Subcutaneous adipose tissue (tissue), 4 donors: Measurements from ENCODE around the gene AEBP1. TPM values are rescaled to one million over a fixed set of nuclear protein-coding genes. Genes with fewer than 3 reads are reported as not detected.

Source experiments
- small RNA-seq: library from RNA; depleted of rRNA; stranded (forward); fragments of <200 nt; gene quantifications from one replicate; pipeline ENCODE3, GENCODE V24; 2016
- total RNA-seq, 4 donors: library from RNA; depleted of rRNA; stranded (reverse); fragments of >200 nt; gene quantifications; one replicate each; pipeline ENCODE4 v1.1.0, GENCODE V29; 2016
- TF ChIP-seq, protein P1 (sequence below): fragments of 450-650 bp; IDR thresholded peaks from one replicate; pipeline ENCODE4 v1.5.1; 2016; ENCODE audit warnings: low read depth, mild to moderate bottlenecking, control low read depth, antibody characterized with exemption, moderate library complexity

AEBP1 gene
- total RNA-seq, 4 donors from 2014 or later = 90.2 to 183 (median 162) TPM

DNA sequence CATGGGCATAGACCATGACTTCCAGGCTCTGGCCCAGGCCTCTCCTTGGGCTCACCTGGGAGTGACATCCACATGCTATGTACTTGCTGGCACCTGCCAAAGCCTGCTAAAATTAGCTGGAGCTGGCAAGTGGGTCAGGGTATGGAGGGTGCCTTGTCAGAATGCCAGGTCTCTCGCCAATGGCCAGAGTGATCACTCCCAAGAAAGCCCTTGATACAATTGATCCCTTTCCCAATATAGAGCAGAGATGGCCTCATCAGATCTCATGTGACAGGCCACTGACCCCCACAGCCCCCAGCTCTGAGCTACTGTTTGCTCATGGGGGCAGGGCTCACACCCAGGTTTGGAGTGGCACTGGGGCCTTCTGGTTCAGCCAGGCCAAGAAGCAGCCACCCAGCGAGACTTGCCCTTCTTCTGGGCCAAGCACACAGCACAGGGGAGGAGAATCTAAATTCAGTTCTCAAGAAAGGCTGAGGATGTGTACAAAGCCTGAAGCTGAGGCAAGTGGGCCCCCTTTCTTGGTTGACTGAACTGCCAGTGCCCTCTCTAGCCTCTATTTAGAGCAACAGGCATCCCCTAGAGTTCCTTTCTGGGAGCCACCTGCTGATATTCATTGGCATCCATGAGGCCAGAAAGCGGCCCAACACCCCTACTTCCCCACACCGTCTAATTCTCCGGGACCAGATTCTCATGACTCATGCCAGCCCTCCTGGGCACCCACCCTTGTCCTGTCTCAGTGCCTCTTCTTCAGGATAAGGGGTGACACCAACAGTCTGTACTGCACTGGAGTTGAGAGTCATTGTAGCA, 55.9 kb downstream of the AEBP1 start:
- TF ChIP-seq, protein P1, sequence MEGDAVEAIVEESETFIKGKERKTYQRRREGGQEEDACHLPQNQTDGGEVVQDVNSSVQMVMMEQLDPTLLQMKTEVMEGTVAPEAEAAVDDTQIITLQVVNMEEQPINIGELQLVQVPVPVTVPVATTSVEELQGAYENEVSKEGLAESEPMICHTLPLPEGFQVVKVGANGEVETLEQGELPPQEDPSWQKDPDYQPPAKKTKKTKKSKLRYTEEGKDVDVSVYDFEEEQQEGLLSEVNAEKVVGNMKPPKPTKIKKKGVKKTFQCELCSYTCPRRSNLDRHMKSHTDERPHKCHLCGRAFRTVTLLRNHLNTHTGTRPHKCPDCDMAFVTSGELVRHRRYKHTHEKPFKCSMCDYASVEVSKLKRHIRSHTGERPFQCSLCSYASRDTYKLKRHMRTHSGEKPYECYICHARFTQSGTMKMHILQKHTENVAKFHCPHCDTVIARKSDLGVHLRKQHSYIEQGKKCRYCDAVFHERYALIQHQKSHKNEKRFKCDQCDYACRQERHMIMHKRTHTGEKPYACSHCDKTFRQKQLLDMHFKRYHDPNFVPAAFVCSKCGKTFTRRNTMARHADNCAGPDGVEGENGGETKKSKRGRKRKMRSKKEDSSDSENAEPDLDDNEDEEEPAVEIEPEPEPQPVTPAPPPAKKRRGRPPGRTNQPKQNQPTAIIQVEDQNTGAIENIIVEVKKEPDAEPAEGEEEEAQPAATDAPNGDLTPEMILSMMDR = no peak

DNA sequence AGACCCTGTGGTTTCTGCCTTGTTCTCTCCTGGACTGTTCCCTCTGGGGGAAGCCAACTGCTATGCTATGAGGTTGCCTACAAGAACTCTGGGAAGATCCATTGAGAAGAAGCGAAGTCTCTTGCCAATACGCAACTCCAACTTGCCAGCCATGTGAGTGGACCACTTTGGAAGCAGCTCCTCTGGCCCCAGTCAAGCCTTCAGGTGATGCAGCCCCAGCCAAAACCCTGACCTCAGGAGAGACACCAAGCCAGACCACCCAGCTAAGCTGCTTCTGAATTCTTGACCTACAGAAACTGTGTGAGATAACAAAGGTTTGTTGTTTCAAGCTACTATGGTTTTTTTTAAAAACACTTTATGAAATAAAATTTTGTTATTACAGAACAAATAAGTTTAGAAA, 57.2 kb downstream of the AEBP1 start:
- TF ChIP-seq, protein P1 = no peak

DNA sequence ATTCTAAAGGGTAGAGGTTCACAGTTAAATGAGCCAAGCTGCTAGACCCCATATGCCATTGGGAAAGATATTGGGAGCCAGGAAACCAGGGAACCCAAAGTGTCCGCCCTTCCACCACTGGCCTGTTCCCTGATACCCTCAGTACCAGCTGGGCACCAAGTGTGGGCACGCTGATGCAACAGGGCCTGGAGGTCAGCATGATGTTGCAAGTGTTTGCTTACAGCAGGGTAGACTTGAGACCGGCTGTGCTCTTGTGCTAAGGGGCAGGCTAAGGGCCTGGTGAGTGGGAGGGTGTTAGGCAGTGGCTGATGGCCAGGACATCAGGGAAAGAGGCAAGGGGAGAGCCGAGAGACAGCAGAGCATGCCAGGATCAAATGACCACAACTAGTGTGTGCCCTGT, 58.0 kb downstream of the AEBP1 start:
- TF ChIP-seq, protein P1 = no peak

DNA sequence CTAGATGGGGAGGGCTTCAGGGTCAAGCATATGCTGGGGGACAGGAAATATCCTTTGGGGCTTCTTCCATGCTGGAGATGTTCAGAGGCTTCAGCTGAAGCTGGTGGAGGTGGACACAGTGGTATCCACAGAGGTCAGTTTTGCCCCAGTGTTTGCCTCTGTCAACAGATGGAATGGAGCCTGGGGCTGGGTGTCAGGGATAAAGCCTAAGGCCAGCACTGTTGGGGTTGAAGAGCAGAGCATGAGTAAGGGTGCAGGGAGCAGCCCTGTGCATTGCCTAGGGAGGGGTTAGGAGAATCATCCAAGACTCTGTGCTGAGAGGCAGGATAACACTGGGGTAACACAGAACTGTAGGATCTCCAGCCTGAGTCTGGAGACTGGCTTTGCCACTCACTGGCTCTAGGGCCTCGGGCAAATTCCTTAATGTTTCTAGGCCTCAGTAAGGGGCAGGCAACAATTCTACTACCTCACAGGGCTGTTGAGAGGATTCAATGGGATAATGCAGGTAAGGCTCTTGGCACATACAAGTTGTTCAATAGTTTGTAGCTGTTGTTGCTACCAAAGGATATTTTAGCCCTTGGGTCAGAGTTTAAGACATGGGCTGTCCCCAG, 58.7 kb downstream of the AEBP1 start:
- TF ChIP-seq, protein P1 = no peak

DNA sequence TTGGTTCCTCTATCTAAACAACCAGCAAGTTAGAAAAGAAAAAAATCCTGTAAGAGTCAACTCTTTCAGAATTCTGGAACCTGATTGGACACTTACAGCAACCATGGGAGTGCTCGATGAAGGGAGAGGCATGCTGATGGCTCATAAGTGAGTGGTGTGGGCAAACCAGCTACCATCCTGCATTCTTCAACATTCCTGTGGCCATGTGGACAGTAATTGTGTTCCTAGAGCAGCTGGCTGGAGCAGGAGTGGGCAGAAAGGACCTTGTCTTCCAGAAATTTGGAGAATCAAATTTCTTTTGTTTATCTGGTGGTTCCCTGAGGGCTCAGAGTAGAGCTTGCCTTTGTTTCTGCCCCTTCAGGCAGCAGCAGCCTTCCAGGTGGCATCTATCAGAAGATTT, 59.4 kb downstream of the AEBP1 start:
- TF ChIP-seq, protein P1 = no peak

Small RNAs within 50 kb of the gene (small RNA-seq; reads per million reads assigned to genes)
- gene RNA5SP230 = not detected

Other genes with a start within 250 kb of the AEBP1 start
- 10 to 100 TPM; 62.0 to 94.4 (median 75.4) TPM for gene MRPS24, start 234.8 kb upstream of the AEBP1 start, total RNA-seq
- 10 to 100 TPM; 16.7 to 29.1 (median 26.1) TPM for gene URGCP, start 197.7 kb upstream of the AEBP1 start, total RNA-seq
- gene UBE2D4, start 177.9 kb upstream of the AEBP1 start, total RNA-seq = 10 to 100 TPM; 16.6 to 39.0 (median 25.9) TPM
- gene SPDYE1, start 106.4 kb upstream of the AEBP1 start, total RNA-seq = not detected
- gene DBNL, start 59.6 kb upstream of the AEBP1 start, total RNA-seq = 100 to 1,000 TPM in 2 of 4 donors, 10 to 100 TPM in 2; 62.3 to 133 (median 103) TPM
- 1 to 10 TPM in 1 of 4 donors, not detected in 3; 4.3 TPM for gene PGAM2, start 38.8 kb upstream of the AEBP1 start, total RNA-seq
- 10 to 100 TPM in 3 of 4 donors, 1 to 10 TPM in 1; 6.5 to 85.5 (median 20.2) TPM for gene POLM, start 21.8 kb upstream of the AEBP1 start, total RNA-seq
- gene POLD2, start 19.2 kb downstream of the AEBP1 start, total RNA-seq = 10 to 100 TPM; 19.7 to 45.6 (median 21.0) TPM
- gene MYL7, start 37.0 kb downstream of the AEBP1 start, total RNA-seq = not detected
- 1 to 10 TPM in 1 of 4 donors, under 1 TPM in 2, not detected in 1; 0.22 to 8.1 (median 0.85) TPM for gene GCK, start 85.1 kb downstream of the AEBP1 start, total RNA-seq
- 10 to 100 TPM; 43.3 to 50.7 (median 49.7) TPM for gene YKT6, start 96.6 kb downstream of the AEBP1 start, total RNA-seq
- 1 to 10 TPM in 2 of 4 donors, under 1 TPM in 2; 0.44 to 5.1 (median 0.81) TPM for gene CAMK2B, start 221.2 kb downstream of the AEBP1 start, total RNA-seq